Measurements from ENCODE around the gene HEATR9.

DNA sequence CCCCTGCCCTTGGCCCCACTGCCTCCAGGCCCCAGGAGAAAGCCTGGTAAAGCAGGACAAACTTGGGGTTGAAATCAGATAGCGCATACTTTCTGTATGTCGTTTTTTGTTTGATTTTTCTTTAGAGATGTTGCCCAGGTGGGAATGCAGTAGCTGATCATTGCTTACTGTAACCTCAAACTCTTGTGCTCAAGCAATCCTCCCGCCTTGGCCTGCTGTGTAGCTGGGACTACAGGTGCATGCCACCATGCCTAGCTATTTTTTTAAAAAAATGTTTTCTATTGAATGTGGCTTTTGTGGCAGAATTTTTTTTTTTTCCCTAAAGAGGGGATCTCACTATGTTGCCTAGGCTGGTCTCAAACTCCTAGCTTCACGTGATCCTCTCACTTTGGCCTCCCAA lies 22.6 kb upstream of the HEATR9 start:
- TF ChIP-seq CTCF (IDR thresholded peaks at IDR 0.05) (no peak), POLR2AphosphoS5 (IDR thresholded peaks at IDR 0.05; ENCODE audit: insufficient read depth in 1 of 2, low read depth in 1 of 2) (no peak)
